GM12875 (cell line): ENCODE measurements around the gene CACNB3.

Experiments used
- H3K4me3 ChIP-seq: one replicate; pipeline ENCODE4 v1.5.1; 2011; ENCODE audit warnings: low read depth, low read length, control low read depth
- CTCF ChIP-seq: IDR thresholded peaks from 2 replicates; pipeline ENCODE4 v1.5.1; 2011; ENCODE audit warnings: low read depth, mild to moderate bottlenecking, control low read depth, inconsistent platforms, low read length, moderate library complexity, borderline replicate concordance; ENCODE audit not compliant: insufficient read depth

The CACNB3 gene

GRCh38 chr12:48813465-48814261, 4.6 kb upstream of the CACNB3 start:
- peak overlapping the region; percentile 84 for H3K4me3 ChIP-seq
- TF ChIP-seq CTCF, result no peak

GRCh38 chr12:48814262-48815125, 3.8 kb upstream of the CACNB3 start:
- peak overlapping the region; percentile 84 for H3K4me3 ChIP-seq
- peak; percentile 100 for TF ChIP-seq CTCF

GRCh38 chr12:48815126-48816110, 2.9 kb upstream of the CACNB3 start:
- TF ChIP-seq CTCF, result no peak
- H3K4me3 ChIP-seq, result peak overlapping the region; percentile 84

GRCh38 chr12:48816143-48816854, 2.0 kb upstream of the CACNB3 start:
- H3K4me3 ChIP-seq, result no peak overlapping the region
- no peak for TF ChIP-seq CTCF

GRCh38 chr12:48818831-48819590, 715 bp downstream of the CACNB3 start:
- peak overlapping the region; percentile 60 for H3K4me3 ChIP-seq
- no peak for TF ChIP-seq CTCF
